Erythroblast (primary cell): Measurements from ENCODE around the gene RAB6B.
A peak's percentile ranks its signal among the peaks of the same experiment; 100 is the strongest.

ENCODE experiments used
- DNase-seq, 2 experiments: peaks; one replicate each; lab custom pipeline; 2025; lab: John Stamatoyannopoulos, UW
- GATA1 ChIP-seq: IDR thresholded peaks from 2 replicates; pipeline ENCODE4 v1.6.1; 2011; ENCODE audit warnings: low read depth, mild to moderate bottlenecking, control low read depth, low read length, moderate library complexity
- POLR2A ChIP-seq: IDR thresholded peaks from 2 replicates; pipeline ENCODE4 v1.6.1; 2011; ENCODE audit warnings: mild to moderate bottlenecking, low read length

Gene RAB6B

DNA sequence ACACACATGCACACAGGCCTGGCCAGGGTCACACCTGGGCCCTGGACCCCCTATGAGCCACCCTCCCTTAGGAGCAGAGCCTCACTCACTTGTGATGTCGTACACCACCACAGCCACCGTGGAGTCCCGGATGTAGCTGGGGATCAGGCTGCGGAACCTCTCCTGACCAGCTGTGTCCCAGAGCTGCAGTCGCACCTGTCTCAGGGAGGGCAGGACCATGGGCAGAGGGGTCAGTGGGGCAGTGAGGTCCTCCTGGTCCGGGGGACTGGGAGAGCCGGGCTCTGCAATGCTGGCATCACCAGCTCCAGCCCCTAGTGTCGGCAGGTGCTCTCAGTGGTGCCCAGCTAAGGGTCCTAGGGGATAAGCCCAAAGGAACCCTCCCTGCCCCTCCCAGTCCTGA, 54.5 kb downstream of the RAB6B start:
- TF ChIP-seq POLR2A: no peak
- TF ChIP-seq GATA1: no peak
- DNase-seq: no peak

- no peak for DNase-seq
- TF ChIP-seq POLR2A (no peak), GATA1 (no peak)
Observed at GRCh38 chr3:133840767-133841166, 54.9 kb downstream of the RAB6B start.

DNA sequence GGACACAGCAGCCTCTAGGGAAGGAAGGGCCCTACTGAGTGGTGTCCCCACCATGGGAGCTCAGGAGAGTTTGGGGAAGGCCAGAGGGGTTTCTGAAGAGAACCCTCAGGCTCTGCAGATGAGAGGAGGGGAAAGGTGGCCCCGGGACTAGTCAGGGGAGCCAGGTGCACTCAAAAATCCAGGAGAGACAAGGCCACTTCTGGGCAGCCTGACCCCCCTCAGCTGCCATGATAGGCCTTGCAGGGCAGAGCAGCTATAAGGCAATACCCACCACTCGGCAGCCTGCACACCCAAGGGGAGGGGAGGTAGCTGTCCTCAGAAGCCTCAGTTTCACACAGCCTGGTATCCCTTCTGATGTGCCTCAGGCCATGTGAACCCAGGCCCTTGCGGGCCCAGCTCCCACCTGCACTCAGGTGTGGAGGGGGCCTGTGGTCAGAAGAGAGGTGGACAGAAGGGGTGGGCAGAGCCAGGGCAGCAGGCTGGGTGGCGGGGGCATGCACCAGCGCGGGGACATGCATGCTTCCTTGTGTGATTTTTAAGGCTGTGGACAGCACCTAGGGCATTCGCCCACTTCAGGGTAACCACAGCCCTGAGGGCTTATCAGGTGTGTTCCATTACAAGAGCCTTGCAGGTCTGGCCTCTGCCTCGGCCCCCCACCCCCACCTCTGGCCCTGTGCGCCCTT, 55.5 kb downstream of the RAB6B start:
- TF ChIP-seq POLR2A (no peak), GATA1 (no peak)
- no peak for DNase-seq

GRCh38 chr3:133838916-133839800, 56.5 kb downstream of the RAB6B start:
- no peak for DNase-seq
- TF ChIP-seq GATA1 (no peak), POLR2A (no peak)

GRCh38 chr3:133838296-133838789, 57.3 kb downstream of the RAB6B start:
- no peak for DNase-seq
- no peak for TF ChIP-seq GATA1
- no peak for TF ChIP-seq POLR2A

DNA sequence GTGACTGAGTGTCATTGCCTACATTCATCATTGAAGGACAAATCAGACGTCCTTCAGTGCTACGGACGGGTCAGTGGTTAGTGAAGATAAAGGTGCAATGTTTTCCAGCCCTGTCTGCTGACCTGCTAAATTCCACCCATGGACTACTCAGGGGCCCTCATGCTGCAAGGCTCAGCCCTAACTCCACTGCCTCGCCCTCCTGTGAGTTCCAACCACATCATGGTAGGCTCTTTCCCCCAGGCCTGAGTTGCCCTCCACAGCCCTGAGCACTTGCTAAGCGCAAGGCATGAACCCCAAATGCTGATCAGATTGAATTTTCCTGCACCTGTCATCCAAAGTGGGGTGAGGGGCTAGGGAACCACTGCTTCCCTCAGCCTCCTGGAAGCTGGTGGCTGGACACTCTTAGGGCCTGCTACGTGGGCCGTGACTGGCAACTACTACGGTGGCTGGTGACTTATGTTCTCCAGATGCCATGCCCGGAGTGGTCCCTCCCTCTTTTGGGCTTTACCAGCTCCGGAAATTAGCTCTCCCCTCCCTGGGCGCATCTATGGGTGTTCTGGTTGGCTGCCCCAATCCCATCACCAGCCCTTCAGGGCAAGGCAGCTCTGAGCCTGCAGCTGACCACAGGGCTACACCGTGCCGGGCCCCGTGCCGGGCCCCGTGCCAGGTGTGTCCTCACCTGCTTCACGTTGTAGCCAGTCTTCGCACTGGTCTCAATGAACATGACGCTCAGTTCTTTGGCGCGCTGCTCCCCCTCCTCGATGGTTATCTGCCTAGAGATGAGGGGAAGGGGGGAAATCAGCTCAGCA, 58.0 kb downstream of the RAB6B start:
- TF ChIP-seq POLR2A (no peak), GATA1 (no peak)
- DNase-seq: no peak

DNA sequence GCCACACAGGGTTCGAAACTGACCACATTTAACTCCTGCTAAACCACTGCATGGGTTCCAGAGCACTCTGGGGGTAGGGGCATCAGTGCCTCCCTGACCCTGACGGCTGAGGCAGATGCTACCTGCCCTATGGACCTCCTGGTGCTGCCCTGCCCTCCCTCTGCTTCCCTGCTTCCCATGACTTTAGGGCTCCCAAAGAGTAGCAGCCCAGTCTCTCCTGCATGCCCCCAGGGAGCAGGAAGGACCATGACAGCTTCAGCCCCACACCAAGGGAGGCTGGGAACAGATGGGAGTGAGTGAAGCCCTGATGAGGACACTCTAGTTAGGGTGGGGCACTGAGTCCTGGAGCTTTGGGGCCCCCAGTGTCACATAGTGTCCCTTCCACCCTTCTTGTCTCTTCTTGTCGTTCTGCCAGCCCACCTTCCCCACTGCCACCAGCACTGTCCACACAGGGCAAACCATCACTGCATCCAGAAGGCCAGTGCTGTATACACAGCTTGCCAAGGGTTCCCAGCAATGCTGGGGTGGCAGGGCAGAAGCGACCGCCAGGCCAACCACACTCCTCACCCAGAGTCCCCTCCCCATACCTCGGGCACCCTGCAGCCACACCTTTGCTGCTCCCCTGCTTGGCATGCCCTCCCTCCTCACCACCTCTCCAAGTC, 59.1 kb downstream of the RAB6B start:
- no peak for TF ChIP-seq GATA1
- no peak for TF ChIP-seq POLR2A
- DNase-seq: no peak

DNA sequence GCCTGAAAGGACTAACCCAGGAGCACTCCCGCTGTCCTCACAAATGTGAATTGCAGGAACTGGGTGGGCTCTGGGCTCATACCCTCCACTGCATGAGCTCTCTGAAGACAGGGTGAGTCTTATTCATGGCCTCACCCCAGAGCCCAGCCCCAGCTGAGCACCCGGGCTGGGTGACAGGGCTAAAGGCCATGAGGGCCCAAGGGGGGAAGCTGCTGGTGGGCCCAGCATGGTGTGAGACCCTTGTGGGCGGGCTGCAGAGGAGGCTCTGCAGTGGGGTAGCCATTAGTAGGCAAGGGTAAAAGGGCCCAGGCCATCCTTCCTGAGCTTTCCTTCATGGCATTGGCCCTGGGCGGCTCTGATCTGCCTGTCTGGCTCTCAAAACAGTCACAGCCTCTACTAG, 59.7 kb downstream of the RAB6B start:
- DNase-seq: no peak
- TF ChIP-seq POLR2A: no peak

GRCh38 chr3:133835418-133835743, 60.3 kb downstream of the RAB6B start:
- no peak for DNase-seq
- TF ChIP-seq POLR2A (no peak), GATA1 (no peak)

DNA sequence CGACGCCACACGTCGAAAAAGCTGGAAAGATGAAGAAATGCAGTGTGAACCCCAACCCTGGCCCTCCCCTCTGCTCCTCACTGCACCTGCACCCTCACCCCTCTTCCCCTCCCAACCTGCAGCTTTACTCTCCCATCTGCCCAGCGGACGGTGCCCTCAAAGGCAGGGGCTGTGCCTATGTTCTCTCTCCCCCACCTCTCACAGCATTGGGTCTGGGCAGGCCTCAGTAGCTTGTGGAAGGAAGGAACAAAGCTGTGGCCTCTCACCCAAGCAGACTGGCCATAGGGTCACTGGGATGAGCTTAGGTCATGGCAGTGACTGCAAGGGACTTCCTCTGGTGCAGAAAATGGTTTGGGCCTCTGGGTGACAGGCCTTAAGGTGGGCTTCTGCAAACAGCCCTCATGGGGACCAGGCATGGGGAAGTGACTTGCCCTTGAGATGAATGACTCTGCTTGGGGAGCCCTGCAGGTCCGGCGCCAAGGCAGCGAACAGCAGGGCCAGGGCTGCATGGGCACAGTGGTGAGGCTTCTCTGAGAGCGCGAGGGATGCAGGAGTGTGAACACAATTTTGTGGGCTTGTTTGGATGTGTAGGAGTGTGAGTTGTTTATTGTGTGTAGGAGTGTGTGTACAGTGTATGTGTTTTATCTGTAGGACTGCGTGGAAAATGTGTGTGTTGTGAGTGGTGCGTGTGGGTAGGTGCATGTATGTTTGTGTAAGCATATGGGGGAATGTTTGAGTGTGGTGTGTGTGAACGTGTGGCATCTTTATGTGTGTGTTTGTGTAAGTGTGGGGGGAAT, 60.9 kb downstream of the RAB6B start:
- TF ChIP-seq POLR2A (no peak), GATA1 (no peak)
- DNase-seq: no peak

DNA sequence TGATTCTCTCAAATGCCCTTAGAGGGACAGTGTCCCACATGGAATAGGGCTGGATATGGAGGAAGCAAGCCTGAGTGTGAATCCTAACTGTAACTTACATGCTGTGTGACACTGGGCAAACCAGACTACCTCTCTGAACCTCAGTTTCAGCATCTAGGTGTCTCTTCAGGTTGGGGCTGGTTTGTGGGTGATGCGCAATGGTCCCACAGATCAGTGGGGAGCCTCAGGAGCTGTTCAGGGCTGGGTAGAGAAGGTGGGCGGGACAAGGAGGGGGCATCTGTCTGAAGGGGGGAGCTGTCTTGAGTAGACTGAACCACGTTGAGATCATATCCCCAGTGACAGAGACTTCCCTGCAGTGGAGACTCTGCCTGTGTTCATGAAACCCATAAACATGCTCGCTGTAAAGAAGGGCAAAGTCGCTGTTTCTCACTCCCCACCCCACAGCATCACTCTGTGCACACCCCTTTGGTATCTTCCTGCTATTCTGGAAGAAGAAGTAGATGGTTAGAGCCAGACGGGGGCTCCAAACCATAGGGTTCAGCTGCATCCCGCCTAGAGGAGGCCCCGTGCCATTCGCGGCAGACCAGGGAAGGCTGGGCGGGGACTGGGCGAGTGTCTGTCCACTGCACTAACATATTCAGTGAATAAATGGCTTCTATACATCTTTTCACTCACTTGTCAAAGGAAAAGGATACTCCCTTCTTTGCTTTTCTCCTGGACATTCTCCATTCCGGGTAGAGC, 61.6 kb downstream of the RAB6B start:
- TF ChIP-seq GATA1 (no peak), POLR2A (no peak)
- peak; percentile 42 for DNase-seq

- TF ChIP-seq POLR2A (no peak), GATA1 (no peak)
- no peak for DNase-seq
Observed at GRCh38 chr3:133833267-133833666, 62.4 kb downstream of the RAB6B start.

DNA sequence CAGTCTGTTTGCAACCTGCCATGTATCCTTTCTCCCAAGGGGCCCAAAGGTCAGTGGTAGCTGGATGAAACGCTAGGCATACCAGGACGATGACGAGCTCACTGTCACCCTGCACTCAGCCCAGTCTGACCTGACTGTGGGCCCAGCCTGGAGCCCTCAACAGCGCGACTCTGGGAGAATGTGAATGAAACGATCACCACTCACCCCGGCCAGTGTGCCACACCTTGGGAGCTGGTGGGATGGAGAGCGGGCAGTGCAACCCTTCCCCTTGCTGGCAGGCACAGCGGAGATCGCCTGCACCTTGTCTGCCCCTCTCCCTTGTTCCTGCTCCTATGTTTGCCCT, 62.9 kb downstream of the RAB6B start:
- DNase-seq: no peak
- no peak for TF ChIP-seq POLR2A
- TF ChIP-seq GATA1: no peak
